Upper lobe of left lung (tissue), 6 donors: ENCODE results near the gene FSTL1. TPM values are rescaled to one million over a fixed set of nuclear protein-coding genes. Genes with fewer than 3 reads are reported as not detected.

Source experiments
- ATAC-seq, 2 donors: fragments of 200-7000 bp; cut with Tn5 transposase; one replicate each; pipeline ENCODE4 v1.9.1; 2022; ENCODE audit warnings: mild to moderate bottlenecking in 2 of 2, moderate library complexity in 2 of 2; ENCODE audit not compliant: low FRiP score in 2 of 2
- DNase-seq, 2 donors: peaks; one replicate each; pipeline ENCODE4 v3.0.0-alpha.2; 2019 to 2020
- H3K27ac ChIP-seq, 4 donors: fragments of 200-600 bp; sonication (generic); one replicate each; pipeline ENCODE4 v1.5.1; 2016 to 2019
- H3K27me3 ChIP-seq, 4 donors: fragments of 200-600 bp; sonication (generic); one replicate each; pipeline ENCODE4 v1.5.1; 2017 to 2019
- H3K36me3 ChIP-seq, 4 donors: fragments of 200-600 bp; sonication (generic); one replicate each; pipeline ENCODE4 v1.5.1; 2016 to 2019
- H3K4me1 ChIP-seq, 4 donors: fragments of 200-600 bp; sonication (generic); one replicate each; pipeline ENCODE4 v1.5.1; 2018 to 2019
- H3K4me3 ChIP-seq, 4 donors: fragments of 200-600 bp; sonication (generic); one replicate each; pipeline ENCODE4 v1.5.1; 2017 to 2019; ENCODE audit warnings: mild to moderate bottlenecking in 2 of 4, moderate library complexity in 1 of 4
- H3K9me3 ChIP-seq, 4 donors: fragments of 200-600 bp; sonication (generic); one replicate each; pipeline ENCODE4 v1.5.1; 2018 to 2019
- EP300 ChIP-seq, 4 donors: sonication (generic); formaldehyde crosslinking; IDR thresholded peaks; one replicate each; pipeline ENCODE4 v1.5.1; 2017; ENCODE audit warnings: antibody characterized with exemption in 4 of 4, control low read depth in 2 of 4
- POLR2A ChIP-seq, 4 donors: fragments of 450-650 bp; IDR thresholded peaks; one replicate each; pipeline ENCODE4 v1.5.1; 2016 to 2017; ENCODE audit warnings: antibody characterized with exemption in 4 of 4, mild to moderate bottlenecking in 2 of 4
- POLR2AphosphoS5 ChIP-seq, 2 donors: sonication (generic); formaldehyde crosslinking; IDR thresholded peaks; one replicate each; pipeline ENCODE4 v1.5.1; 2017; ENCODE audit warnings: antibody characterized with exemption in 2 of 2
- WGBS, 2 donors: methylation state at CpG; one replicate each; pipeline ENCODE4 v1.1.5; 2017 to 2018; 5-methylcytosine and 5-hydroxymethylcytosine counted together
- total RNA-seq, 6 donors: library from RNA; depleted of rRNA in 4 of 6; stranded (reverse); fragments of >200 nt in 4 of 6; gene quantifications; one replicate each; pipeline versions ENCODE4 v1.1.0 to v1.2.1, GENCODE V29; 2016 to 2021
- TF ChIP-seq, protein P1 (sequence below), 6 experiments: fragments of 450-650 bp in 4 of 6; fragments of 200-600 bp in 2 of 6; sonication (generic) in 2 of 6; IDR thresholded peaks; one replicate each; pipeline ENCODE4 v1.5.1; 2016 to 2019; ENCODE audit warnings: antibody characterized with exemption in 6 of 6
- donor health status: DM: no; HTN: no; CAD: no; lungs with moderate emphysema.
- donor health status: DM: no; HTN: yes; CAD: no; lungs with severe emphysema.

The FSTL1 gene
- total RNA-seq, 6 donors from 2014 or later = 35.6 to 480 (median 120) TPM

DNA sequence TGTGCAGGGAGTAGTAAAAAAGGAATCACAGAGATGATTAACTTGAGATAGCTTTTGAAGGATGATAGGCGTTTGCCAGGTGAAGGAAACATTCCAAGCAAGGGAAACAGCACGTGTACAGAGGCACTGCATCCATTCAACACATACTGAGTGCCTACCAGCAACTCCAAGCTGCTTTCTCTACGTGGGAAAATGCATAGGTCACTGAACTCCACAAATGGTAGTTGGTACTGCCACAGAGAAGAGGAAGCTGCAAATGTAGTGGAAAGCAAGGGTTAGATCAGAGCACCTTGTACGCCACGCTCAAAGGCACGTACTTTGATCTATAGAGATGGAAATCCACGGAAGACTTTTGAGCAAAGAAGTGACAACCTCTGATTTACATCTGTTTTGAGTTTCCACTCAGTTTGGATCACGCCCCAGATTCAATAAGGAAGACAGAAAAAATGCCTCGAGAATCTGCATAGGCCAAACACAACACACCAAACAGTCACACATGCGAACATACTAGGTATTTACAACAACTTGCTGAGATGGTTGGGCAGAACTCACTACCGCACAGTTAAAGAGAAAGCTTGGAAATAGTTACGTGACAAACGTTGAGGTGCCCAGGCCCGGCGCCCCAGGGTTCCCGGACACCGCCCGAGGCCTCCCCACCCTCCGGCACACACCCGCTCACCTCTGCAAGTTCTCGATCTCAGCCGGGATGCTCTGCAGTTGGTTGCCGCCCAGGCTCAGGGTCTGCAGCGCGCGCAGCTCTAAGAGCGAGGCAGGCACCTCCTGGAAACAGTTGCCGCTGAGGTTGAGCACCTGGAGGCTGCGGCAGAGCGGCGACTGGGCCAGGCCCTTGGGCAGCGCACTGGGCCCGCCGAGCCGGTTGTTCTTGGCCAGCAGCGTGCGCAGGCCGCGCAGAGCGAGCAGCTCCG lies 102.5 kb downstream of the FSTL1 start:
- DNase-seq = no peak
- peak overlapping the region; percentile 65 to 90 (median 81) for H3K4me3 ChIP-seq
- H3K27me3 ChIP-seq = no peaks in the 10 kb centered on the region
- WGBS, 2 donors = 3 to 9% methylated on average over 11 to 35 of the region's 41 CpGs
- H3K4me1 ChIP-seq = peaks cover 18 to 32% (median 29%) of the 10 kb centered on the region in 4 donors
- H3K36me3 ChIP-seq = no peaks in the 10 kb centered on the region
- TF ChIP-seq, protein P1, sequence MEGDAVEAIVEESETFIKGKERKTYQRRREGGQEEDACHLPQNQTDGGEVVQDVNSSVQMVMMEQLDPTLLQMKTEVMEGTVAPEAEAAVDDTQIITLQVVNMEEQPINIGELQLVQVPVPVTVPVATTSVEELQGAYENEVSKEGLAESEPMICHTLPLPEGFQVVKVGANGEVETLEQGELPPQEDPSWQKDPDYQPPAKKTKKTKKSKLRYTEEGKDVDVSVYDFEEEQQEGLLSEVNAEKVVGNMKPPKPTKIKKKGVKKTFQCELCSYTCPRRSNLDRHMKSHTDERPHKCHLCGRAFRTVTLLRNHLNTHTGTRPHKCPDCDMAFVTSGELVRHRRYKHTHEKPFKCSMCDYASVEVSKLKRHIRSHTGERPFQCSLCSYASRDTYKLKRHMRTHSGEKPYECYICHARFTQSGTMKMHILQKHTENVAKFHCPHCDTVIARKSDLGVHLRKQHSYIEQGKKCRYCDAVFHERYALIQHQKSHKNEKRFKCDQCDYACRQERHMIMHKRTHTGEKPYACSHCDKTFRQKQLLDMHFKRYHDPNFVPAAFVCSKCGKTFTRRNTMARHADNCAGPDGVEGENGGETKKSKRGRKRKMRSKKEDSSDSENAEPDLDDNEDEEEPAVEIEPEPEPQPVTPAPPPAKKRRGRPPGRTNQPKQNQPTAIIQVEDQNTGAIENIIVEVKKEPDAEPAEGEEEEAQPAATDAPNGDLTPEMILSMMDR (IDR thresholded peaks at IDR 0.05) = no peak
- TF ChIP-seq POLR2AphosphoS5 (IDR thresholded peaks at IDR 0.05) (no peak), EP300 (IDR thresholded peaks at IDR 0.05) (no peak), POLR2A (IDR thresholded peaks at IDR 0.05) (no peak)
- peak overlapping the region; percentile 86 to 93 (median 91) for H3K27ac ChIP-seq
- no peaks in the 10 kb centered on the region for H3K9me3 ChIP-seq
- ATAC-seq = peak in 1 of 2 donors; percentile 75

DNA sequence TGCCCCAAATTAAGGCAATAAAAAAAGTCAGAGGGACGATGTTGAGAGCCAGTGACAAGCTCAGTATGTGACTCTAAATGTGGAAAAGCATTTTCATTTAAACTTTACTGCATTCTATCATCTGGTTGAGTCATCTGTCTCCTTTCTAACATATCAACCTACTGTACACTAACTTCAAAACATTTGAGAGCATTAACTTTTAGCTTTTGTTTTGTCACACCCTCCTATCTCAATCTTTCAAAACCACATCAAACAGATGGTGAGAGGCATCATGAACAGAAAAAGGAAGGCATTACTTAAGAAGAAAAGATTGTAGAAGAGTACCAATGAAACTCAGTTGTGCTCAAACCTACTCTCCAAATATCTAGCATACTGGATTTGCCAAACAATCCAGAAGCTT lies 106.4 kb downstream of the FSTL1 start:
- ATAC-seq = no peak
- TF ChIP-seq POLR2A (IDR thresholded peaks at IDR 0.05) (no peak), EP300 (IDR thresholded peaks at IDR 0.05) (no peak), POLR2AphosphoS5 (IDR thresholded peaks at IDR 0.05) (no peak)
- TF ChIP-seq, protein P1 (IDR thresholded peaks at IDR 0.05) = no peak
- no peak for DNase-seq
- no peak overlapping the region for H3K27ac ChIP-seq
- no peaks in the 10 kb centered on the region for H3K27me3 ChIP-seq
- H3K4me1 ChIP-seq = peaks cover 8 to 29% (median 21%) of the 10 kb centered on the region in 4 donors
- no peak overlapping the region for H3K4me3 ChIP-seq
- peaks cover 0 to 3% (median 0%) of the 10 kb centered on the region in 4 donors for H3K36me3 ChIP-seq
- 70 to 71% methylated on average over 1 of the region's 1 CpG for WGBS, 2 donors
- H3K9me3 ChIP-seq = peaks cover 0 to 4% (median 2%) of the 10 kb centered on the region in 4 donors

Other genes with a start within 250 kb of the FSTL1 start
- 1 to 10 TPM in 1 of 6 donors, under 1 TPM in 4, not detected in 1; 0.20 to 1.0 (median 0.24) TPM for gene GPR156, start 165.8 kb downstream of the FSTL1 start, total RNA-seq
- 10 to 100 TPM; 13.6 to 33.5 (median 18.6) TPM for gene LRRC58, start 101.6 kb downstream of the FSTL1 start, total RNA-seq
- 100 to 1,000 TPM in 1 of 6 donors, 10 to 100 TPM in 5; 29.2 to 105 (median 79.4) TPM for gene NDUFB4, start 145.3 kb upstream of the FSTL1 start, total RNA-seq
- 10 to 100 TPM in 2 of 6 donors, 1 to 10 TPM in 3, under 1 TPM in 1; 0.89 to 45.1 (median 2.6) TPM for gene HGD, start 231.2 kb upstream of the FSTL1 start, total RNA-seq